CD4-positive, alpha-beta T cell (primary cell): ENCODE measurements around the gene SLC22A5. TPM values are rescaled to one million over a fixed set of nuclear protein-coding genes. Genes with fewer than 3 reads are reported as not detected.
A peak's percentile ranks its signal among the peaks of the same experiment; 100 is the strongest.
"Not testable (repeated sequence)": the region's sequence is repeated elsewhere in the genome, so short reads cannot be mapped to it uniquely, and the experiment has no call there.

Source experiments
- ATAC-seq: fragments of 200-7000 bp; cut with Tn5 transposase; one replicate; pipeline ENCODE4 v1.10.0; 2022; ENCODE audit warnings: mild to moderate bottlenecking; ENCODE audit not compliant: poor library complexity
- CTCF ChIA-PET: fragments of 350-600 bp; sonication (Branson Sonifier 250); formaldehyde crosslinking; loops from one replicate; lab custom pipeline; 2021; ENCODE audit warnings: antibody characterized with exemption, inconsistent platforms; lab: Charles Lee
- POLR2A ChIA-PET: fragments of 350-600 bp; sonication (Branson Sonifier 250); formaldehyde crosslinking; loops from one replicate; lab custom pipeline; 2021; ENCODE audit warnings: antibody characterized with exemption, inconsistent platforms; lab: Charles Lee
- DNase-seq, 14 experiments: peaks; one replicate each; pipeline ENCODE4 v3.0.0-alpha.2; 2013 to 2020; ENCODE audit warnings: mixed read lengths in 2 of 14
- H3K27ac ChIP-seq, 2 donors: one replicate each; pipeline versions ENCODE4 v1.5.1 to v1.7.0; 2013; ENCODE audit warnings: low read length in 2 of 2, low read depth in 1 of 2, mild to moderate bottlenecking in 1 of 2
- H3K27me3 ChIP-seq, 2 experiments: 1 replicate in 1 of 2; 2 replicates in 1 of 2; pipeline versions ENCODE4 v1.6.1 to v1.7.0; 2013; ENCODE audit warnings: low read length in 2 of 2, control low read depth in 1 of 2, mild to moderate bottlenecking in 1 of 2, moderate library complexity in 1 of 2; ENCODE audit not compliant: insufficient read depth in 2 of 2, control insufficient read depth in 1 of 2
- H3K36me3 ChIP-seq: one replicate; pipeline ENCODE4 v1.6.1; 2013; ENCODE audit warnings: low read length, control low read depth; ENCODE audit not compliant: insufficient read depth
- H3K4me1 ChIP-seq: one replicate; pipeline ENCODE4 v1.6.1; 2013; ENCODE audit warnings: low read length, control low read depth; ENCODE audit not compliant: insufficient read depth
- H3K4me3 ChIP-seq: one replicate; pipeline ENCODE4 v1.5.1; 2013; ENCODE audit warnings: mild to moderate bottlenecking, low read length, moderate library complexity
- H3K9me3 ChIP-seq, 2 experiments: 1 replicate in 1 of 2; 2 replicates in 1 of 2; pipeline versions ENCODE4 v1.6.1 to v1.7.0; 2013; ENCODE audit warnings: low read length in 2 of 2, mild to moderate bottlenecking in 2 of 2, control low read depth in 1 of 2, moderate library complexity in 1 of 2; ENCODE audit not compliant: control insufficient read depth in 1 of 2, insufficient read depth in 1 of 2
- H3K27ac Mint-ChIP-seq: one replicate; pipeline ENCODE4 v1.8.0; 2020; ENCODE audit warnings: mixed read lengths
- H3K27me3 Mint-ChIP-seq: one replicate; pipeline ENCODE4 v1.8.0; 2021; ENCODE audit warnings: mixed read lengths
- H3K36me3 Mint-ChIP-seq: one replicate; pipeline ENCODE4 v1.8.0; 2021; ENCODE audit warnings: low read depth, mixed read lengths
- H3K4me1 Mint-ChIP-seq: one replicate; pipeline ENCODE4 v1.8.0; 2021; ENCODE audit warnings: low read depth, mixed read lengths
- H3K4me3 Mint-ChIP-seq: one replicate; pipeline ENCODE4 v1.8.0; 2020; ENCODE audit warnings: mild to moderate bottlenecking, mixed read lengths
- H3K9me3 Mint-ChIP-seq: one replicate; pipeline ENCODE4 v1.8.0; 2020; ENCODE audit warnings: mixed read lengths
- CTCF ChIP-seq: fragments of 200-600 bp; IDR thresholded peaks from one replicate; pipeline ENCODE4 v1.8.0; 2022; ENCODE audit warnings: antibody characterized with exemption, mild to moderate bottlenecking
- intact Hi-C, 2 experiments: fragments of 100-400 bp; cut with DNase I in 1 of 2; cut with micrococcal nuclease in 1 of 2; formaldehyde crosslinking; loops; one replicate each; pipeline versions ENCODE4 v1.15.1 to v1.9.0; 2023 to 2025; cut with DNase I, micrococcal nuclease
- total RNA-seq, 174 experiments: library from RNA in 2 of 174; stranded (reverse) in 2 of 174; gene quantifications; one replicate each; pipeline ENCODE4 v1.2.3 and lab custom pipeline; 2021 to 2026

Gene SLC22A5
- total RNA-seq, 2 experiments from 2014 or later = 4.3 to 4.5 TPM

GRCh38 chr5:132411304-132412013 is 41.9 kb downstream of the SLC22A5 start:
- H3K27ac Mint-ChIP-seq = peak overlapping the region; percentile 98

GRCh38 chr5:132413567-132413966 is 44.1 kb downstream of the SLC22A5 start:
- no peaks in the 10 kb centered on the region for H3K27me3 Mint-ChIP-seq
- Histone ChIP-seq H3K4me3 (no peak overlapping the region), H3K27ac (peak overlapping the region in 1 of 2 donors; percentile 94), H3K27me3 (no peaks in the 10 kb centered on the region), H3K4me1 (peaks cover 65% of the 10 kb centered on the region), H3K36me3 (peaks cover 15% of the 10 kb centered on the region), H3K9me3 (no peaks in the 10 kb centered on the region)
- peak overlapping the region; percentile 96 for H3K4me3 Mint-ChIP-seq
- intact Hi-C loops = loop anchor here in 1 of 2 experiments (5.0 kb wide), 2 partner anchors 44 to 59 kb away; no protein-coding TSS in a partner anchor
- DNase-seq = no peak
- no peak for ATAC-seq
- ChIA-PET POLR2A (interaction anchor here (0.7 to 6.2 kb wide), 6 partner anchors 14 to 87 kb away, joined by 3 to 71 read pairs (median 10); partner anchors contain the start of gene IRF1), CTCF (interaction anchor here (2.0 kb wide), 1 partner anchor 77 kb away, joined by 8 read pairs; the partner anchor contains the start of gene IRF1)
- peaks cover 55% of the 10 kb centered on the region for H3K36me3 Mint-ChIP-seq
- peak overlapping the region; percentile 98 for H3K27ac Mint-ChIP-seq
- peaks cover 89% of the 10 kb centered on the region for H3K4me1 Mint-ChIP-seq
- no peak for TF ChIP-seq CTCF
- no peaks in the 10 kb centered on the region for H3K9me3 Mint-ChIP-seq

More at GRCh38 chr5:132411304-132412013, 41.9 kb downstream of the SLC22A5 start:
- H3K4me1 ChIP-seq = peaks cover 67% of the 10 kb centered on the region
- ATAC-seq = peak; percentile 59
- intact Hi-C loops = loop anchor here (1.0 to 5.0 kb wide), 7 partner anchors 8 to 85 kb away; partner anchors contain the start of gene IRF1 (in 1 of the 2)
- no peaks in the 10 kb centered on the region for H3K27me3 ChIP-seq
- ChIA-PET CTCF (interaction anchor here (0.7 to 2.8 kb wide), 16 partner anchors 10 to 118 kb away, joined by 3 to 18 read pairs (median 5); partner anchors contain the start of gene IRF1), POLR2A (interaction anchor here (0.7 to 8.6 kb wide), 22 partner anchors 9 to 552 kb away, joined by 3 to 446 read pairs (median 10); partner anchors contain the start of genes AFF4, IRF1, RAD50 and SLC22A5)
- Mint-ChIP-seq H3K9me3 (no peaks in the 10 kb centered on the region), H3K36me3 (peaks cover 39% of the 10 kb centered on the region), H3K27me3 (no peaks in the 10 kb centered on the region), H3K4me3 (peak overlapping the region; percentile 96), H3K4me1 (peaks cover 92% of the 10 kb centered on the region)
- peak overlapping the region; percentile 94 to 98 for H3K27ac ChIP-seq
- peak in 10 of 14 experiments; percentile 12 to 68 (median 40) for DNase-seq
- no peaks in the 10 kb centered on the region for H3K36me3 ChIP-seq
- no peak for TF ChIP-seq CTCF
- peak overlapping the region; percentile 91 for H3K4me3 ChIP-seq
- no peaks in the 10 kb centered on the region for H3K9me3 ChIP-seq

GRCh38 chr5:132414634-132415378 is 45.3 kb downstream of the SLC22A5 start:
- DNase-seq (no peak), ATAC-seq (no peak)
- ChIA-PET CTCF (interaction anchor here (0.6 to 2.0 kb wide), 6 partner anchors 9 to 87 kb away, joined by 3 to 8 read pairs (median 4); partner anchors contain the start of gene IRF1), POLR2A (interaction anchor here (0.7 to 6.2 kb wide), 11 partner anchors 11 to 86 kb away, joined by 3 to 71 read pairs (median 6); partner anchors contain the start of gene IRF1)
- H3K4me1 Mint-ChIP-seq = peaks cover 89% of the 10 kb centered on the region
- H3K27me3 ChIP-seq = no peaks in the 10 kb centered on the region
- intact Hi-C loops = loop anchor here in 1 of 2 experiments (5.0 kb wide), 2 partner anchors 42 to 57 kb away; no protein-coding TSS in a partner anchor
- H3K27ac Mint-ChIP-seq = peak overlapping the region; percentile 98
- H3K27me3 Mint-ChIP-seq = no peaks in the 10 kb centered on the region
- H3K36me3 ChIP-seq = peaks cover 15% of the 10 kb centered on the region
- peak overlapping the region; percentile 76 for H3K4me3 Mint-ChIP-seq
- H3K4me3 ChIP-seq = no peak overlapping the region
- H3K36me3 Mint-ChIP-seq = peaks cover 67% of the 10 kb centered on the region
- peaks cover 64% of the 10 kb centered on the region for H3K4me1 ChIP-seq
- no peaks in the 10 kb centered on the region for H3K9me3 ChIP-seq
- peak overlapping the region; percentile 29 to 39 for H3K27ac ChIP-seq
- no peak for TF ChIP-seq CTCF
- H3K9me3 Mint-ChIP-seq = no peaks in the 10 kb centered on the region

- H3K27me3 Mint-ChIP-seq, ATAC-seq, H3K4me3 ChIP-seq, intact Hi-C loops, H3K9me3 ChIP-seq, H3K9me3 Mint-ChIP-seq, H3K27me3 ChIP-seq, DNase-seq, H3K4me3 Mint-ChIP-seq: not testable (repeated sequence)
- H3K4me1 Mint-ChIP-seq = peaks cover 91% of the 10 kb centered on the region
- Histone ChIP-seq H3K4me1 (peaks cover 65% of the 10 kb centered on the region), H3K36me3 (peaks cover 20% of the 10 kb centered on the region), H3K27ac (peak overlapping the region; percentile 26 to 39)
- POLR2A ChIA-PET = interaction anchor here (0.6 to 6.2 kb wide), 9 partner anchors 10 to 485 kb away, joined by 3 to 71 read pairs (median 10); partner anchors contain the start of gene IRF1
- CTCF ChIA-PET = interaction anchor here (0.6 to 2.0 kb wide), 6 partner anchors 8 to 86 kb away, joined by 3 to 8 read pairs (median 4); partner anchors contain the start of gene IRF1
- H3K27ac Mint-ChIP-seq = peak overlapping the region; percentile 98
- peaks cover 69% of the 10 kb centered on the region for H3K36me3 Mint-ChIP-seq
These were observed 46.0 kb downstream of the SLC22A5 start for GRCh38 chr5:132415516-132415915.
